Panc1 (cell line): Measurements from ENCODE around the gene TNS4. TPM values are rescaled to one million over a fixed set of nuclear protein-coding genes. Genes with fewer than 3 reads are reported as not detected.
"Not testable (repeated sequence)": the region's sequence is repeated elsewhere in the genome, so short reads cannot be mapped to it uniquely, and the experiment has no call there.

Experiments used
- ATAC-seq: fragments of 200-7000 bp; cut with Tn5 transposase; 2 replicates; pipeline ENCODE4 v1.9.1; 2020; ENCODE audit warnings: mild to moderate bottlenecking, moderate library complexity
- BruUV-seq: library from RNA; stranded (reverse); fragments of 400-500 nt; replicated peaks from 2 replicates; lab custom pipeline; 2021; lab: Mats Ljungman, UMichigan
- CTCF ChIA-PET: fragments of 300-600 bp; sonication (Branson Sonifier 250); formaldehyde crosslinking; loops from one replicate; lab custom pipeline; 2022; ENCODE audit warnings: antibody characterized with exemption; lab: Charles Lee
- POLR2A ChIA-PET: fragments of 300-600 bp; sonication (Branson Sonifier 250); formaldehyde crosslinking; loops from one replicate; lab custom pipeline; 2022; ENCODE audit warnings: antibody characterized with exemption; lab: Charles Lee
- DNase-seq: peaks from one replicate; pipeline ENCODE4 v3.0.0-alpha.2; 2010; ENCODE audit warnings: low read depth, low spot score
- H3K27ac ChIP-seq: 2 replicates; pipeline ENCODE4 v1.5.1; 2011; ENCODE audit warnings: mild to moderate bottlenecking, low read length, inconsistent platforms
- H3K27me3 ChIP-seq: fragments of 200-500 bp; sonication (Bioruptor generic); 2 replicates; pipeline ENCODE4 v1.6.0; 2014; ENCODE audit warnings: low read length, inconsistent platforms; ENCODE audit not compliant: control insufficient read depth, insufficient read depth
- H3K36me3 ChIP-seq: fragments of 200-500 bp; sonication (Bioruptor generic); 2 replicates; pipeline ENCODE4 v1.5.1; 2014; ENCODE audit warnings: inconsistent platforms, mild to moderate bottlenecking, low read length, moderate library complexity; ENCODE audit not compliant: control insufficient read depth, insufficient read depth
- H3K4me1 ChIP-seq: 2 replicates; pipeline ENCODE4 v1.5.1; 2011; ENCODE audit warnings: inconsistent platforms, mild to moderate bottlenecking, low read length, moderate library complexity; ENCODE audit not compliant: control insufficient read depth, insufficient read depth
- H3K4me3 ChIP-seq, 2 experiments: 2 replicates each; pipeline ENCODE4 v1.5.1; 2011 to 2012; ENCODE audit warnings: low read depth in 2 of 2, low read length in 2 of 2, mild to moderate bottlenecking in 2 of 2, inconsistent platforms in 1 of 2, moderate library complexity in 1 of 2
- H3K9me3 ChIP-seq: fragments of 200-500 bp; sonication (Bioruptor generic); 2 replicates; pipeline ENCODE4 v1.5.1; 2014; ENCODE audit warnings: low read depth, mild to moderate bottlenecking, inconsistent platforms, low read length, moderate library complexity; ENCODE audit not compliant: control insufficient read depth, insufficient read depth
- CTCF ChIP-seq: fragments of 450-650 bp; IDR thresholded peaks from 2 replicates; pipeline ENCODE4 v1.5.1; 2017; ENCODE audit warnings: mild to moderate bottlenecking
- POLR2AphosphoS5 ChIP-seq: IDR thresholded peaks from 2 replicates; pipeline ENCODE4 v1.6.1; 2012; ENCODE audit warnings: mild to moderate bottlenecking, low read depth, low read length, moderate library complexity
- REST ChIP-seq, 2 experiments: IDR thresholded peaks; 2 replicates each; pipeline ENCODE4 v1.6.1; 2011 to 2012; ENCODE audit warnings: low read depth in 2 of 2, control low read depth in 1 of 2, low read length in 1 of 2, mild to moderate bottlenecking in 1 of 2, moderate library complexity in 1 of 2; ENCODE audit not compliant: insufficient read depth in 1 of 2
- SIN3A ChIP-seq: IDR thresholded peaks from 2 replicates; pipeline ENCODE4 v1.6.1; 2012; ENCODE audit warnings: low read depth, mild to moderate bottlenecking, low read length, moderate library complexity, borderline replicate concordance; ENCODE audit not compliant: insufficient read depth
- TCF7L2 ChIP-seq: IDR thresholded peaks from 2 replicates; pipeline ENCODE4 v1.6.1; 2011; ENCODE audit warnings: mild to moderate bottlenecking, low read depth, low read length, inconsistent platforms
- in situ Hi-C: cut with HindIII; loops from 2 replicates; pipeline ENCODE4 v1.10.0; 2016; ENCODE audit warnings: low sequenced_read_pairs, low pct_unique_long_range_greater_than_20kb
- intact Hi-C: fragments of 100-400 bp; cut with micrococcal nuclease; formaldehyde crosslinking; loops from one replicate; pipeline ENCODE4 v1.10.0; 2022; ENCODE audit not compliant: unreplicated experiment
- total RNA-seq: library from RNA; stranded (reverse); gene quantifications from one replicate; pipeline ENCODE4 v1.2.1, GENCODE V29; 2021; ENCODE audit not compliant: unreplicated experiment

TNS4 gene
- total RNA-seq, 1 experiment from 2014 or later: not detected

- H3K27me3 ChIP-seq: no peaks in the 10 kb centered on the region
- no peak for TF ChIP-seq REST (IDR thresholded peaks at IDR 0.05; ENCODE audit: insufficient read depth in 1 of 2, low read depth in 2 of 2, low read length in 1 of 2)
- no peak for TF ChIP-seq POLR2AphosphoS5
- TF ChIP-seq SIN3A: no peak
- TF ChIP-seq CTCF: no peak
- no peak for TF ChIP-seq TCF7L2
- H3K36me3 ChIP-seq: no peaks in the 10 kb centered on the region
- in situ Hi-C loops (no loop called here), intact Hi-C loops (no loop called here)
- BruUV-seq: no TSS peak
- CTCF ChIA-PET: interaction anchor here (0.5 to 1.3 kb wide), 3 partner anchors 15 to 72 kb away, joined by 3 to 4 read pairs (median 4); no protein-coding TSS in a partner anchor
- no peak overlapping the region for H3K4me3 ChIP-seq
- no peaks in the 10 kb centered on the region for H3K9me3 ChIP-seq
- DNase-seq (no peak), ATAC-seq (no peak)
- H3K4me1 ChIP-seq: peaks cover 12% of the 10 kb centered on the region
- POLR2A ChIA-PET: interaction anchor here (0.5 kb wide), 1 partner anchor 180 kb away, joined by 3 read pairs; no protein-coding TSS in a partner anchor
- no peak overlapping the region for H3K27ac ChIP-seq
Observed at GRCh38 chr17:40547785-40548478, 46.5 kb upstream of the TNS4 start.

- Histone ChIP-seq H3K9me3 (no peaks in the 10 kb centered on the region), H3K27ac (no peak overlapping the region), H3K4me3 (no peak overlapping the region), H3K27me3 (no peaks in the 10 kb centered on the region), H3K4me1 (peaks cover 12% of the 10 kb centered on the region), H3K36me3 (no peaks in the 10 kb centered on the region)
- DNase-seq: no peak
- intact Hi-C loops (no loop called here), in situ Hi-C loops (no loop called here)
- POLR2A ChIA-PET: interaction anchor here (0.5 kb wide), 1 partner anchor 180 kb away, joined by 3 read pairs; no protein-coding TSS in a partner anchor
- CTCF ChIA-PET: interaction anchor here (0.5 to 1.0 kb wide), 2 partner anchors 14 to 71 kb away, joined by 4 read pairs; no protein-coding TSS in a partner anchor
- no peak for ATAC-seq
- TF ChIP-seq CTCF: no peak
- no peak for TF ChIP-seq REST (IDR thresholded peaks at IDR 0.05; ENCODE audit: insufficient read depth in 1 of 2, low read depth in 2 of 2, low read length in 1 of 2)
- no peak for TF ChIP-seq SIN3A
- no peak for TF ChIP-seq TCF7L2
- no peak for TF ChIP-seq POLR2AphosphoS5
- no TSS peak for BruUV-seq
Observed at GRCh38 chr17:40547079-40547784, 45.8 kb upstream of the TNS4 start.

- H3K27ac ChIP-seq, CTCF ChIA-PET: not testable (repeated sequence)
- peaks cover 12% of the 10 kb centered on the region for H3K4me1 ChIP-seq
Observed at GRCh38 chr17:40546497-40546896, 45.1 kb upstream of the TNS4 start.

More at GRCh38 chr17:40546497-40546896, 45.1 kb upstream of the TNS4 start:
- in situ Hi-C loops, POLR2A ChIA-PET, H3K9me3 ChIP-seq, BruUV-seq, ATAC-seq, intact Hi-C loops, H3K36me3 ChIP-seq, H3K4me3 ChIP-seq, H3K27me3 ChIP-seq, DNase-seq: not testable (repeated sequence)
